AG04449 (cell line): Measurements from ENCODE around the gene SDF2.

Source experiments
- CTCF ChIA-PET: fragments of 350-600 bp; formaldehyde crosslinking; extraction: SDS; loops from one replicate; lab custom pipeline; 2021; ENCODE audit warnings: antibody characterized with exemption; lab: Yijun Ruan, JAX
- POLR2A ChIA-PET: fragments of 400-600, 350-600 bp; formaldehyde crosslinking; extraction: SDS; loops from one replicate; lab custom pipeline; 2020; ENCODE audit warnings: antibody characterized with exemption, inconsistent platforms; lab: Yijun Ruan, JAX
- DNase-seq: peaks from one replicate; pipeline ENCODE4 v3.0.0-alpha.2; 2010; ENCODE audit warnings: low read depth, low spot score
- H3K4me3 ChIP-seq: 2 replicates; pipeline ENCODE4 v1.5.1; 2011; ENCODE audit warnings: low read depth, mild to moderate bottlenecking, control low read depth, low read length
- TF ChIP-seq, protein P1 (sequence below): IDR thresholded peaks from one replicate; pipeline ENCODE4 v1.5.1; 2011; ENCODE audit warnings: mild to moderate bottlenecking, moderate library complexity, low read length, control low read depth, inconsistent platforms; ENCODE audit not compliant: insufficient read depth; ENCODE audit errors: missing control alignments

Gene SDF2

DNA sequence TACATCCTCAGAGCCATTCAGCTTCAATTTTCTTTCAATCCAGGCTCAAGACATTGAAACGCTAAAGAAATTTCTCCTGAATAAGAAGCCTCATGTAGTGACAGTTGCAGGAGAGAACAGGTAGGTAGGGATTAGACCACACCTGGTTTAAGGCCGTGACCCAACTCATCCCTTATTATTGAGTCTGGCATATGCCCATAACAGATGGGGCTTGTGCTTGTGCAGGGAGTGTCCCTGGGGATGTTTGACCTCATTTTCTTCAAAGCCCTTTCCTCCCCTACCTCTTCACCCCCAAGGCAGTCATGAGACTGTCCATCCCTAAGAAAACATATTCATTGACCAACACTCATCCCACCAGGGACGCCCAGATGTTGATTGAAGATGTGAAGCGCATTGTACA, 24.6 kb upstream of the SDF2 start:
- DNase-seq = no peak
- no peak overlapping the region for H3K4me3 ChIP-seq
- TF ChIP-seq, protein P1, sequence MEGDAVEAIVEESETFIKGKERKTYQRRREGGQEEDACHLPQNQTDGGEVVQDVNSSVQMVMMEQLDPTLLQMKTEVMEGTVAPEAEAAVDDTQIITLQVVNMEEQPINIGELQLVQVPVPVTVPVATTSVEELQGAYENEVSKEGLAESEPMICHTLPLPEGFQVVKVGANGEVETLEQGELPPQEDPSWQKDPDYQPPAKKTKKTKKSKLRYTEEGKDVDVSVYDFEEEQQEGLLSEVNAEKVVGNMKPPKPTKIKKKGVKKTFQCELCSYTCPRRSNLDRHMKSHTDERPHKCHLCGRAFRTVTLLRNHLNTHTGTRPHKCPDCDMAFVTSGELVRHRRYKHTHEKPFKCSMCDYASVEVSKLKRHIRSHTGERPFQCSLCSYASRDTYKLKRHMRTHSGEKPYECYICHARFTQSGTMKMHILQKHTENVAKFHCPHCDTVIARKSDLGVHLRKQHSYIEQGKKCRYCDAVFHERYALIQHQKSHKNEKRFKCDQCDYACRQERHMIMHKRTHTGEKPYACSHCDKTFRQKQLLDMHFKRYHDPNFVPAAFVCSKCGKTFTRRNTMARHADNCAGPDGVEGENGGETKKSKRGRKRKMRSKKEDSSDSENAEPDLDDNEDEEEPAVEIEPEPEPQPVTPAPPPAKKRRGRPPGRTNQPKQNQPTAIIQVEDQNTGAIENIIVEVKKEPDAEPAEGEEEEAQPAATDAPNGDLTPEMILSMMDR = no peak
- CTCF ChIA-PET = interaction anchor here (1.0 kb wide), 1 partner anchor 10 kb away, joined by 4 read pairs; no protein-coding TSS in a partner anchor
- POLR2A ChIA-PET = no interaction called here

- no peak overlapping the region for H3K4me3 ChIP-seq
- TF ChIP-seq, protein P1 = no peak
- CTCF ChIA-PET = interaction anchor here (1.7 kb wide), 1 partner anchor 10 kb away, joined by 4 read pairs; no protein-coding TSS in a partner anchor
- DNase-seq = no peak
- POLR2A ChIA-PET = no interaction called here
Observed at GRCh38 chr17:28685366-28685765, 23.7 kb upstream of the SDF2 start.

DNA sequence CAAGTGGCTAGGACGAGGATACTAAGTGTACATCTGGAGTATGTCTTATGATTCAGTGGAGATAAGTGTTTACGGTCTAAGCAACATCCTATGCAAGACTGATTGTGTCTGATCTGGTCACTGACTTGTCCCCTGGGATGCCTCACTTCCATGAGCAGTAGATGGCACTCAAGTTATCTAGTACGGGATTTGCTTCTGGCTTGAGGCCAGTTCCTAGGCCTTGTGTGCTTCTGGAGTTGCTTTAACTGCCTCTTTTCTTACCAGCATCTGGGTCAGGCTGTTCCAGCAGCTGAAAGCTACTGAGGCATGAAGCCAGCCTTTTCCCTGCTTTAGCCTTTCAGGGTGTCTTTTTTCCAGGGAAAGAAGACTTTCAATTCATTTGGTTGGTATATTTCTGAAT, 23.3 kb upstream of the SDF2 start:
- H3K4me3 ChIP-seq = no peak overlapping the region
- ChIA-PET CTCF (interaction anchor here (1.7 kb wide), 1 partner anchor 10 kb away, joined by 4 read pairs; no protein-coding TSS in a partner anchor), POLR2A (no interaction called here)
- DNase-seq = no peak
- TF ChIP-seq, protein P1 = no peak

- no peak for DNase-seq
- CTCF ChIA-PET = interaction anchor here (1.0 to 1.8 kb wide), 4 partner anchors 9 to 81 kb away, joined by 4 to 7 read pairs (median 5); no protein-coding TSS in a partner anchor
- TF ChIP-seq, protein P1 = no peak
- H3K4me3 ChIP-seq = no peak overlapping the region
- POLR2A ChIA-PET = interaction anchor here (1.2 to 1.8 kb wide), 2 partner anchors 21 to 28 kb away, joined by 3 to 6 read pairs; partner anchors contain the start of genes PROCA1, SDF2 and SUPT6H
Observed at GRCh38 chr17:28682655-28683054, 20.9 kb upstream of the SDF2 start.

DNA sequence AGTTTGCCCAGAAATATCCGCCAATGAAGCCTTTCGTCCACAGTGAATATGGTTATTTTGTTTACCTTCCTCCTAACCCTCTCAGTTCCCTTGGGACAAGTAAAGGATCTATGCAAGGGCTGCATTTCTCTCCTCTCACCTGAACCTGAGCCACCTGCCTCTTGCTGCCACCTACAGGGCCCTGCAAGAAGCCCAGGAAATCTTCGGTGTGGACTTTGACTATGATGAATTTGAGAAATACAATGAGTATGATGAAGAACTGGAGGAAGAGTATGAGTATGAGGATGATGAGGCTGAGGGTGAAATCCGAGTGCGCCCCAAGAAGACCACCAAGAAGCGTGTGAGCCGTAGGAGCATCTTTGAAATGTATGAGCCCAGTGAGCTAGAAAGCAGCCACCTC, 14.3 kb upstream of the SDF2 start:
- POLR2A ChIA-PET = no interaction called here
- no peak overlapping the region for H3K4me3 ChIP-seq
- no peak for DNase-seq
- CTCF ChIA-PET = interaction anchor here (0.6 to 2.0 kb wide), 7 partner anchors 10 to 76 kb away, joined by 3 to 4 read pairs (median 3); partner anchors contain the start of gene TLCD1
- TF ChIP-seq, protein P1 = no peak

DNA sequence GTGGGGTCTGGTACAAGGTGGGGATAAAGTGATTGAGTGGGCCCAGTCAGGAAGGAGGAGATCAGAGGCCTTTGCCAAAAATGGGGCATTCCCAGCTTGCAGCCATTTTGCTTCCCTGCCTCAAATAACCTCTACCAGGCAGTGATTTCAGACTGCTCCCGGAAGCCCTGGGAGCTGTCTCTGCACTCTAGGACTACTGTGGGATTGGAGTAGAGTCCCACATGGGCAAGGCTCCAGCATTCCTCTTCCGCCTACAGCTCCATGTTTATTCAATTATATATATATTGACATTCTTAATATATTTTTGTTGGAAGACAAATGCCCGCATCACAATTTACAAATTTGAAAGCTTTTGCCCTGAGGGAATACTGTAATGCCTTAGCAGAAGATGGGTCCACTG, 13.8 kb upstream of the SDF2 start:
- TF ChIP-seq, protein P1 = no peak
- ChIA-PET CTCF (interaction anchor here (0.6 to 2.0 kb wide), 8 partner anchors 9 to 75 kb away, joined by 3 to 4 read pairs (median 3); partner anchors contain the start of gene TLCD1), POLR2A (no interaction called here)
- no peak for DNase-seq
- no peak overlapping the region for H3K4me3 ChIP-seq
